ENCODE measurements around the gene MRPS34. TPM values are rescaled to one million over a fixed set of nuclear protein-coding genes. Genes with fewer than 3 reads are reported as not detected.
"Not testable (repeated sequence)": the region's sequence is repeated elsewhere in the genome, so short reads cannot be mapped to it uniquely, and the experiment has no call there.

MRPS34 gene
- total RNA-seq, 4 donors from 2014 or later: 65.4 to 120 (median 90.0) TPM

- DNase-seq: no peak
- ATAC-seq: no peak
Observed at GRCh38 chr16:1740234-1740633, 32.7 kb downstream of the MRPS34 start.

DNA sequence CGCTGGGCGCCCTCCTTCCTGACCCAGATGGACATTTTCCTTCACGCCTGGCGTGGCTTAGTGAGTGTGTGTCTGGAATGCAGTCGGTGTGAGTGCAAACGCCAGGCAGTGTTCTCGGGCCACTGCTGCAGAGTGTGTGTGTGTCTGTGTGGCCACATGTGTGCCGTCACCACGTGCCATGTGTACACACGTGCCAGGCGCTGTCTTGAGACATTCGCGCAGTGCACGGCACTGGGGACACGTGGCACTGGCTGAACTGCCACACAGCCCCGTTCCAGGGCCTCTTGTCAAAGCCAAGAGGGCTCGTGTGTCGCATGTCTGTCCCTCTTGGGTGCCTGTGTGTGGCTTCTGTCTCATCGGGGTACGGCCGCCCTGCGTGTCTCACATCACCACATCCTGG lies 38.1 kb downstream of the MRPS34 start:
- intact Hi-C loops (cut with DNase I; ENCODE audit: low total_unique reads) (no loop called here), in situ Hi-C loops (cut with MboI; ENCODE audit: low sequenced_read_pairs in 4 of 4) (no loop called here)
- ATAC-seq (no peak), DNase-seq (no peak)
- no peak for TF ChIP-seq CTCF (IDR thresholded peaks at IDR 0.05 in 4 of 5, conservative IDR thresholded peaks at IDR 0.05 in 1 of 5)
- Histone ChIP-seq H3K9me3 (no peaks in the 10 kb centered on the region), H3K27ac (no peak overlapping the region), H3K4me3 (no peak overlapping the region), H3K27me3 (no peaks in the 10 kb centered on the region), H3K36me3 (peaks cover 0 to 22% of the 10 kb centered on the region in 2 donors), H3K4me1 (no peaks in the 10 kb centered on the region)

More at GRCh38 chr16:1740234-1740633, 32.7 kb downstream of the MRPS34 start:
- TF ChIP-seq CTCF (IDR thresholded peaks at IDR 0.05 in 4 of 5, conservative IDR thresholded peaks at IDR 0.05 in 1 of 5): no peak
- H3K9me3 ChIP-seq: no peaks in the 10 kb centered on the region
- in situ Hi-C loops (cut with MboI; ENCODE audit: low sequenced_read_pairs in 4 of 4): no loop called here
- H3K36me3 ChIP-seq: peaks cover 0 to 18% of the 10 kb centered on the region in 2 donors
- H3K4me3 ChIP-seq: no peak overlapping the region
- intact Hi-C loops (cut with DNase I; ENCODE audit: low total_unique reads): no loop called here
- no peaks in the 10 kb centered on the region for H3K4me1 ChIP-seq
- no peaks in the 10 kb centered on the region for H3K27me3 ChIP-seq
- no peak overlapping the region for H3K27ac ChIP-seq

DNA sequence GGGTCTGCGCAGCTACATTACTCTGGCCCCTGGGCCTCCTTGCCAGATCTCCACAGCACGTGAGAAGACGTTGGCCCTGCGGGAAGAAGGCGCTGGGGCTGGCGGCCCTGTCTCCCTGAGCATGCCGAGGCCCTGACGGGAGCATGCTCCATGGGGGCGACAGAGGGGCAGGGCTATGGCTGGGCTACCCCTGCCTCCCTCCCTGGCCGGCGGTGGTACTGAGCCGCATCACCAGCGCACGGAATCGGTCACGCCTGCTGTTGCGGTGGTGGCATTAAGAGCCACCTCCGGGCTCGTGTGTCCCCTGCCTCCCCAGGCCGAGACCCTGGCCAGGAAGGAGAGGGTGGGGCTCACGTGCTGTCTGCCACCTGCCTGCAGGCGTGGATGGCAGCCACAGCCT lies 38.8 kb downstream of the MRPS34 start:
- TF ChIP-seq CTCF (IDR thresholded peaks at IDR 0.05 in 4 of 5, conservative IDR thresholded peaks at IDR 0.05 in 1 of 5) (no peak), POLR2A (IDR thresholded peaks at IDR 0.05) (no peak)
- no peaks in the 10 kb centered on the region for H3K9me3 ChIP-seq
- no peak for ATAC-seq
- no peaks in the 10 kb centered on the region for H3K4me1 ChIP-seq
- no peak overlapping the region for H3K4me3 ChIP-seq
- in situ Hi-C loops (cut with MboI; ENCODE audit: low sequenced_read_pairs in 4 of 4): no loop called here
- peaks cover 0 to 25% of the 10 kb centered on the region in 2 donors for H3K36me3 ChIP-seq
- no peaks in the 10 kb centered on the region for H3K27me3 ChIP-seq
- DNase-seq: no peak
- intact Hi-C loops (cut with DNase I; ENCODE audit: low total_unique reads): no loop called here
- H3K27ac ChIP-seq: no peak overlapping the region

- H3K4me3 ChIP-seq; ATAC-seq; H3K27me3 ChIP-seq; DNase-seq; H3K9me3 ChIP-seq; intact Hi-C loops (cut with DNase I; ENCODE audit: low total_unique reads); in situ Hi-C loops (cut with MboI; ENCODE audit: low sequenced_read_pairs in 4 of 4); H3K27ac ChIP-seq; H3K4me1 ChIP-seq: not testable (repeated sequence)
- peaks cover 0 to 40% of the 10 kb centered on the region in 2 donors for H3K36me3 ChIP-seq
Observed at GRCh38 chr16:1732551-1732987, 40.4 kb downstream of the MRPS34 start.

DNA sequence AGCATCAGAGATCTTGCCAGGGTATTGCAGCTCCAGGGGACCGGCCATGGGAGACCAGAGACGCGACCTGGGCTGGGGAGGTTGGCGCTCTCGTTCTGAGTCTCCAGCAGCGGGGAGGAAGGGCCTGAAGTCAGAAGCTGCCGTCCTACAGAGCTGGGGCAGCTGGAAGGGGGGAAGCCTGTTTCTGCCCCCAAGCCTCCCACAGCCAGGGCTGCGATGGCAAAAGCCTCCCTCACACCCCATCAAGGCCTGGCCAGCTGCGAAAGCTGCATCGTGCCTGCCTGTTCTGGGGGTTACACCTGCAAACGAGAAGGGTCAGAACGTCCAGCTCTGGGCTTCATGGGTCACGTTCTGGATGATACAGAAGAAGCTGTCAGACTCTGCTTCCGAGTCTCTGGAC lies 40.9 kb downstream of the MRPS34 start:
- H3K4me3 ChIP-seq: no peak overlapping the region
- ATAC-seq (no peak), DNase-seq (no peak)
- in situ Hi-C loops (cut with MboI; ENCODE audit: low sequenced_read_pairs in 4 of 4): no loop called here
- peaks cover 0 to 45% of the 10 kb centered on the region in 2 donors for H3K36me3 ChIP-seq
- H3K27me3 ChIP-seq: no peaks in the 10 kb centered on the region
- H3K4me1 ChIP-seq: no peaks in the 10 kb centered on the region
- H3K27ac ChIP-seq: no peak overlapping the region
- no peaks in the 10 kb centered on the region for H3K9me3 ChIP-seq
- TF ChIP-seq POLR2A (IDR thresholded peaks at IDR 0.05): no peak
- no peak for TF ChIP-seq CTCF (IDR thresholded peaks at IDR 0.05 in 4 of 5, conservative IDR thresholded peaks at IDR 0.05 in 1 of 5)
- intact Hi-C loops (cut with DNase I; ENCODE audit: low total_unique reads): no loop called here

Measured in gastrocnemius medialis (tissue), 4 donors.